RWPE2 (cell line): ENCODE results near the gene SYDE1.

Experiments used
- ATAC-seq: fragments of 200-7000 bp; cut with Tn5 transposase; 3 replicates; pipeline ENCODE4 v1.9.1; 2021; ENCODE audit warnings: low read depth
- DNase-seq: peaks from one replicate; pipeline ENCODE4 v3.0.0-alpha.2; 2020; ENCODE audit warnings: low spot score
- H3K27ac ChIP-seq: fragments of 450-650 bp; 2 replicates; pipeline ENCODE4 v1.5.1; 2017; ENCODE audit warnings: mild to moderate bottlenecking; ENCODE audit not compliant: poor library complexity, severe bottlenecking
- H3K27me3 ChIP-seq: fragments of 250-450 bp; sonication (Bioruptor Pico); 2 replicates; pipeline ENCODE4 v1.5.1; 2021; ENCODE audit warnings: mild to moderate bottlenecking, moderate library complexity; ENCODE audit not compliant: insufficient read depth, poor library complexity, severe bottlenecking
- H3K36me3 ChIP-seq: fragments of 250-450 bp; sonication (Bioruptor Pico); 2 replicates; pipeline ENCODE4 v1.5.1; 2020; ENCODE audit warnings: low read depth, mild to moderate bottlenecking, moderate library complexity
- H3K4me1 ChIP-seq: fragments of 250-450 bp; sonication (Bioruptor Pico); 2 replicates; pipeline ENCODE4 v1.5.1; 2021; ENCODE audit warnings: mild to moderate bottlenecking, moderate library complexity; ENCODE audit not compliant: insufficient read depth, poor library complexity, severe bottlenecking
- H3K4me3 ChIP-seq: fragments of 250-450 bp; sonication (Bioruptor Pico); 2 replicates; pipeline ENCODE4 v1.5.1; 2021; ENCODE audit warnings: mild to moderate bottlenecking, moderate library complexity; ENCODE audit not compliant: severe bottlenecking
- H3K9me3 ChIP-seq: fragments of 250-450 bp; sonication (Bioruptor Pico); 2 replicates; pipeline ENCODE4 v1.5.1; 2021; ENCODE audit warnings: mild to moderate bottlenecking, moderate library complexity; ENCODE audit not compliant: severe bottlenecking
- CTCF ChIP-seq: fragments of 450-650 bp; IDR thresholded peaks from one replicate; pipeline ENCODE4 v1.5.1; 2017; ENCODE audit warnings: mild to moderate bottlenecking, moderate library complexity; ENCODE audit not compliant: poor library complexity, severe bottlenecking

The SYDE1 gene

GRCh38 chr19:15142313-15142712 lies 35.1 kb downstream of the SYDE1 start:
- Histone ChIP-seq H3K4me3 (no peak overlapping the region), H3K9me3 (no peaks in the 10 kb centered on the region), H3K27ac (no peak overlapping the region), H3K27me3 (no peaks in the 10 kb centered on the region), H3K36me3 (no peaks in the 10 kb centered on the region), H3K4me1 (no peaks in the 10 kb centered on the region)
- no peak for TF ChIP-seq CTCF
- DNase-seq (no peak), ATAC-seq (no peak)

- ATAC-seq (peak; percentile 38; the same call in 2 of the 3 replicates), DNase-seq (no peak)
- no peaks in the 10 kb centered on the region for H3K9me3 ChIP-seq
- no peak overlapping the region for H3K27ac ChIP-seq
- no peaks in the 10 kb centered on the region for H3K36me3 ChIP-seq
- H3K27me3 ChIP-seq = no peaks in the 10 kb centered on the region
- TF ChIP-seq CTCF = no peak
- H3K4me3 ChIP-seq = no peak overlapping the region
- H3K4me1 ChIP-seq = no peaks in the 10 kb centered on the region
Measured at GRCh38 chr19:15144046-15144646, 36.9 kb downstream of the SYDE1 start.

- no peaks in the 10 kb centered on the region for H3K4me1 ChIP-seq
- no peak for TF ChIP-seq CTCF
- H3K27me3 ChIP-seq = no peaks in the 10 kb centered on the region
- no peaks in the 10 kb centered on the region for H3K36me3 ChIP-seq
- DNase-seq = no peak
- ATAC-seq = no peak
- no peaks in the 10 kb centered on the region for H3K9me3 ChIP-seq
- no peak overlapping the region for H3K4me3 ChIP-seq
- H3K27ac ChIP-seq = no peak overlapping the region
Measured at GRCh38 chr19:15147090-15147489, 39.9 kb downstream of the SYDE1 start.

GRCh38 chr19:15149737-15150136 lies 42.5 kb downstream of the SYDE1 start:
- TF ChIP-seq CTCF = no peak
- no peak overlapping the region for H3K27ac ChIP-seq
- no peaks in the 10 kb centered on the region for H3K9me3 ChIP-seq
- H3K4me1 ChIP-seq = no peaks in the 10 kb centered on the region
- H3K36me3 ChIP-seq = no peaks in the 10 kb centered on the region
- no peaks in the 10 kb centered on the region for H3K27me3 ChIP-seq
- DNase-seq = no peak
- H3K4me3 ChIP-seq = no peak overlapping the region
- no peak for ATAC-seq

- H3K4me3 ChIP-seq = no peak overlapping the region
- no peaks in the 10 kb centered on the region for H3K4me1 ChIP-seq
- H3K27me3 ChIP-seq = no peaks in the 10 kb centered on the region
- H3K36me3 ChIP-seq = no peaks in the 10 kb centered on the region
- peak; percentile 67 for TF ChIP-seq CTCF
- DNase-seq (no peak), ATAC-seq (peak; percentile 35; the same call in 1 of the 3 replicates)
- H3K9me3 ChIP-seq = no peaks in the 10 kb centered on the region
- no peak overlapping the region for H3K27ac ChIP-seq
Measured at GRCh38 chr19:15154002-15154612, 46.9 kb downstream of the SYDE1 start.
